ACHN (cell line): ENCODE results near the gene UFSP1.
"Not testable (repeated sequence)": the region's sequence is repeated elsewhere in the genome, so short reads cannot be mapped to it uniquely, and the experiment has no call there.

Experiments
- DNase-seq: peaks from one replicate; pipeline ENCODE4 v3.0.0-alpha.2; 2015
- in situ Hi-C: cut with HindIII; loops from 2 replicates; pipeline ENCODE4 v1.10.0; 2017; ENCODE audit warnings: low sequenced_read_pairs, low pct_ligation_motif_present, low pct_unique_long_range_greater_than_20kb

The UFSP1 gene

DNA sequence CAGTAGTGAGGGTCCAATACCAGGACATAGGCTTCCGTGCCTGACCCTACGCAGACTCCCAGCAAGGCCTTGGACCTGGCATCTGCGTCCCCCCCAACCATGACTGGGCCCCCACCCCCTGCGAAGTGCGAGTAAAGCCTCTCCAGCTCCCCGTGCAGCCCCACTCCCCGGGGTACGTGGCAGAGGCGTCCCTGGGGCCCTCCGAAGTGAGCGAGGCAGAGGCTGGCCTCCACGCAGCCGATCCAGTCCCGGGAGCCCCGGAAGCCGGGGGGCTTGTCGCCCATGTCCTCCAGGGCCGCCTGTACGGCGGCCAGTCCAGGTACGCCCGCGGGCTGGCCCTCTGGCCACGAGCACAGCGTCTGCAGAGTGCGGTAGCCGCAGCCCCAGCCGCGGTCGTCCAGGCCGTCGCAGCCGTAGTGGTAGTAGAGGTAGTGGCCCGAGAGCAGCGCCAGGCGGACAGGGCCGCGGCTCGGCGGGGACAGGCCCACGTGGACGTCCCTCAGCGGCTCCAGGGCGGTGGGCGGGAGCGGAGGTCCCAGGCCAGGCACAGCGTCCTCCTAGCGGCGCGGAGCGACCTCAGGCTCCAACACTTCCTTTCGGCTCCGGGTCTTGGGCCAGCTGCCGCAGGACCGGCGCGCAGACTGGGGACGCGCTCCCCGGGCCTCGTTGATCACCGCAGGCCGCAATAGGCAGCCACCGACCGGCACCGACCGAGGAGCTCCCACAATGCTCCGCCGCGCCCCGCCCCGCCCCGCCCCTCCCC, at the start of gene UFSP1:
UFSP1 (minus strand) TSS at position 728 of the 763 bp plus-strand sequence; CDS start at position 284, 444 bp downstream.
- in situ Hi-C loops: loop anchor here (10.0 kb wide), 1 partner anchor 166 kb away; no protein-coding TSS in a partner anchor
- no peak for DNase-seq

DNA sequence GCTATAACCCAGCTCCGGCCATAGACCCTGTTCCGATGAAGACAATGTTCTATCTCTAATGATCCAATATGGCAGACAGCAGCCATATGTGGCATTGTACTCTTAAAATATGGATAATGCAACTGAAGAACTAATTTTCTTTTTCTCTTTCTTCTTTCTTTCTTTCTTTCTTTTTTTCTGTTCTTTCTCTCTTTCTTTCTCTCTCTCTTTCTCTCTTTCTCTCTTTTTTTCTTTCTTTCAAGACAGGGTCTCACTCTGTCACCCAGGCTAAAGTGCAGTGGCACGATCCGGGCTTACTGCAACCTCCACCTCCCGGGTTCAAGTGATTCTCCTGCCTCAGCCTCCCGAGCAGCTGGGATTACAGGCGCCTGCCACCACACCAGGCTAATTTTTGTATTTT, 46.7 kb upstream of the UFSP1 start:
- in situ Hi-C loops, DNase-seq: not testable (repeated sequence)

DNA sequence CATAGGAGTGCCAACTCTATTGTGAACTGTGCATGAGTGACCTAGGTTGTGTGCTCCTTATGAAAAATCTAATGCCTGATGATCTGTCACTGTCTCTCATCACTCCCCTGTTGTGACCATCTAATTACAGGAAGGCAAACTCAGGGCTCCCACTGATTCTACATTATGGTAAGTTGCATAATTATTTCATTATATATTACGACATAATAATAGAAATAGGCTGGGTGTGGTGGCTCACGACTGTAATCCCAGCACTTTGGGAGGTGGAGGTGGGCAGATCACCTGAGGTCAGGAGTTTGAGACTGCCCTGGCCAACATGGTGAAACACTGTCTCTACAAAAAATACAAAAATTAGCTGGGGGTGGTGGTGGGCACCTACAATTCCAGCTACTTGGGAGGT, 45.9 kb upstream of the UFSP1 start:
- DNase-seq: not testable (repeated sequence)

DNA sequence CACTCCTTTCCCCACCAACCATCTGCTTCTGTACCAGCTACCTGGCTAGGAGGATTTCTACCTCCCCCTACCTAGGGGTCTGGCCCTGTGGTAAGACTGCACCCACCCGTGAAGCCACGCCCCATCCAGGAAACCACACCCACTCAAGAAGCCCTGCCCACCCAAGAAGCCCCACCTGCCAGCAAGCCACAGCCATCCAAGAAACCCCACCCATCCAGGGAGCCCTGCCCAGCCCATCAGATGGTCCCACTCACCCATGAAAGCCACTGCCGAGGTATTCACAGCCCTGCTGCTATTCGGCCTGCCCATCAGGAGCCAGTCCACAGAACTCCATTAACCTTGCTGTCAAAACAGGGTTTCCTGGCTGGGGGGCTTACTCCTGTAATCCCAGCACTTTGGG, 44.2 kb upstream of the UFSP1 start:
- in situ Hi-C loops: no loop called here
- no peak for DNase-seq

More for the DNA sequence above, 45.9 kb upstream of the UFSP1 start:
- in situ Hi-C loops: not testable (repeated sequence)

DNA sequence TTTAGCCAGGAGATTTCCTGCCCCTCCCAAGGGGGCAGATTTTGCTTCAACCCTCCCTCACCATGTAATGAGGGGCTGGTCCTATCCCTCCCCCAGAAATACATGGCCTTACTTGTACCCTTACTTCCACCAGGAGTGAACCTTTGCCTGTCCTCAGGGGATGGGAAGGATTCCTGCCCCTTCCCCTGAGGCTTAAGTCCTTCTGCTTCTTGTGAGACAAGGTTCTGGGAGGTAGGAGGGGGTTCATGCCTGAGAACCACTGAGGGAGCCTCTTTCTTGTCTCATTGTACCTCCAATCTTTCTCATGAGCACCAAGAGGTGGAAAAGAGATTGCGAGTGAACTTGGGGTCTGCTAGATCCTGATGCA, 40.3 kb upstream of the UFSP1 start:
- DNase-seq: no peak
- in situ Hi-C loops: no loop called here

DNA sequence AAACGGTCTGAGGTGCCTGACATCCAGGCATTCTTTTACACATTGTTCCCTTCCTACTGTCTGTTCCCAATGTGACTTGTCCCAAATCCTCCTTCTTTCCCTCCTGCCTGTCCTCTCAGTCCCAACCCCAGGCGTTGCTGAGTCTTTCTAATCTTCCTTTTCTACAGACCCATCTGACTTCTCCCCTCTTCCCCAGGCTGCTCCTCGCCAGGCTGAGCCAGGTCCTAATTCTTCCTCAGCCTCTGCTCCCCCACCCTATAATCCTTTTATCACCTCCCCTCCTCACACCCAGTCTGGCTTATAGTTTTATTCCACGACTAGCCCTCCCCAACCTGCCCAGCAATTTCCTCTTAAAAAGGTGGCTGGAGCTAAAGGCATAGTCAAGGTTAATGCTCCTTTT, 34.1 kb upstream of the UFSP1 start:
- in situ Hi-C loops: not testable (repeated sequence)

DNA sequence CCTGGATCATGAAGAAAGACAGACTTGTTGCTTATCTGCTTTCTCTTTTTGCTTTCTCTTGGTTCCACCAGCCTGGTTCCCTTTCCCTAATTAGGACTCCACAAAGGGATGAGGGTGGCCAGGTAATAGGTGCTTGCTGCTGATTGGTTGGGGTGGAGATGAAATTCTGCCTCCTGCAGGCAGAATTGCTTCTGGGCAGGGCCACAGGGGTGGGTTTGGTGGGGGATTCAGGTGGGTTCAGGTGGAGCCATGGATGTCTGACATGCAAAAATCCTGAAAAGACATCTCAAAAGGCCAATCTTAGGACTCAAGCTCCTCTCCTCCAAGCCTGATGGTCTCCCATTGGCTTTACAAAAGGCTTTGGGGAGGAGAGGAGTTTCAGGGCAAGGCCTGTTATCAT, 31.5 kb upstream of the UFSP1 start:
- in situ Hi-C loops: no loop called here
- no peak for DNase-seq

More for the DNA sequence above, 34.1 kb upstream of the UFSP1 start:
- DNase-seq: not testable (repeated sequence)

DNA sequence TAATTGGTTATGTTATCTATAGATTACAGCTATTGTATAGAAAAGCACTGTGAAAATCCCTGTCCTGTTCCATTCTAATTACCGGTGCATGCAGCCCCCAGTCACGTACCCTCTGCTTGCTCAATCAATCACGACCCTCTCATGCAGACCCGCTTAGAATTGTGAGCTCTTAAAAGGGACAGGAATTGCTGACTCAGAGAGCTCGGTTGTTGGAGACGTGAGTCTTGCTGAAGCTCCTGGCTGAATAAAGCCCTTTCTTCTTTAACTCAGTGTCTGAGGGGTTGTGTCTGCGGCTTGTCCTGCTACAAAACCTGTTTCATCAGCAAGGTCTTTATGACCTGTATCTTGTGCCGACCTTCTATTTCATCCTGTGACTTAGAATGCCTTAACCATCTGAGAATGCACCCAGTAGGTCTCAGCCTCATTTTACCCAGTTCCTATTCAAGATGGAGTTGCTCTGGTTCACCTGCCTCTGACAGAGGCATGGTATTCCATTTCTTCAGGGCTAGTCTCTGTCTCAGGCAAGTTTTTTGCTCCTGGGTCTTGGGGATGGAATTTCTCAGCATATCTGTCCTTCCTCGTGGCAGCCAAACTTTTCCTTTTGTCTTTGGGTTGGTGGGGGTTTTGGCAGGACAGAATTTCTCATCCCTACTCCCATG, 30.4 kb upstream of the UFSP1 start:
- DNase-seq, in situ Hi-C loops: not testable (repeated sequence)

DNA sequence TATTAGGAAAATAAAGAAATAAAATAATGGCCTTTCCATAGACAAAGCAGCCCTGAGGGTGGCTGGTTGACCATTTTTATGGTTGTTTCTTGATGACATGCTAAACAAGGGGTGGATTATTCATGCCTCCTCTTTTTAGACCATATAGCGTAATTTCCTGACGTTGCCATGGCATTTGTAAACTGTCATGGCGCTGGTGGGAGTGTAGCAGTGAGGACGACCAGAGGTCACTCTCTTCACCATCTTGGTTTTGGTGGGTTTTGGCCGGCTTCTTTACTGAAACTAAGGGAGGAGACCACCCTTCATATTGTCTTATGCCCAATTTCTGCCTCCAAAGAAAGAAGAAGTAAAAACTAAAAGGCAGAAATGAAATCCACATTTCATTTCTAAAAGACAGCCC, 29.8 kb upstream of the UFSP1 start:
- in situ Hi-C loops, DNase-seq: not testable (repeated sequence)

DNA sequence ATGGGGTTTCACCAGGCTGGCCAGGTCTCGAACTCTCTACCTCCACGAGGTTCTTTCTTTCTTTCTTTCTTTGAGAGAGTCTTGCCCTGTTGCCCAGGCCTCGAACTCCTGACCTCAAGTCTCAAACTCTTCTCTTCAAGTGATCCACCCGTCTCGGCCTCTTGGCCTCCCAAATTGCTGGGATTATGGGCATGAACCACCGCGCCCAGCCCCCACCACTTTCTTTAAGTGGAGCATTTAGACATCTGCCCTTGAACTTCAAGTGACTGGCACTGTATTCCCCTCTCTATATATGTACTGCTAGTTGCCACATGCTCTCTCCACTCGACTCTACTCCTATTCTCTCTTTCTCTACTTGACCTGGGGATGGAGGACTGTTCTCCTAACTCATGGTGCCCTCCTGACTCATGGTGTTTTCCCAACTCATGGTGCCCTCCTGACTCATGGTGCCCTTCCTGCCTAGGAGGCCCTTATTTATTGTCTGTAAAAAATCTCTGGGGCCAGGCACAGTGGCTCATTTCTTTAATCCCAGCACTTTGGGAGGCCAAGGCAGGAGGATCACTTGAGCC, 25.4 kb upstream of the UFSP1 start:
- in situ Hi-C loops: no loop called here
- DNase-seq: no peak

DNA sequence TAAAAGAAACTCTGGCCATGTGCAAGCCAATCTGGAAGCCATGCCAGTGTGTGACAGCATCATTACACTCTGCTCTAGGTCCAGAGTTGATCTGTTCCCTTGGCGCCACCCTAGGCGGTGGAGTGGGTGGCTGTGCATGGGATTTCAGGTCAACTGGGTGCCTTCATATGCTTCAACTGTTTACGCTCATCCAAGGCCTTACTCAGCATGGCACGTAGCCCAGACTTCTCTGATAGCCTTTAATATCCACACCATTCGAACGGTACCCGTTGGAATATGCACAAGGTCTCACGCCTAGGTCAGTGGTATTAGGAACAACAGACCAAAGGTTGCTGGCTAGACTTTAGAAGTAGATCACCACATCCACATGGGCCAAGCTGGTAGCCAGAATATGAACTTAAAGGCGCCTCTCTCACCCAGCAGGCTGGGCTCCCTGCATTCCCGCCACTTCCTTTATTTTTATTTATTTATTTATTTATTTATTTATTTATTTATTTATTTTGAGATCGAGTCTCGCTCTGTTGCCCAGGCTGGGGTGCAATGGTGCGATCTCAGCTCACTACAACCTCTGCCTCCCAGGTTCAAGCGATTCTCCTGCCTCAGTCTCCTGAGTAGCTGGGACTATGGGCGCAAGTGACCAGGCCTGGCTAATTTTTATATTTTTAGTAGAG, 24.8 kb upstream of the UFSP1 start:
- in situ Hi-C loops: no loop called here

DNA sequence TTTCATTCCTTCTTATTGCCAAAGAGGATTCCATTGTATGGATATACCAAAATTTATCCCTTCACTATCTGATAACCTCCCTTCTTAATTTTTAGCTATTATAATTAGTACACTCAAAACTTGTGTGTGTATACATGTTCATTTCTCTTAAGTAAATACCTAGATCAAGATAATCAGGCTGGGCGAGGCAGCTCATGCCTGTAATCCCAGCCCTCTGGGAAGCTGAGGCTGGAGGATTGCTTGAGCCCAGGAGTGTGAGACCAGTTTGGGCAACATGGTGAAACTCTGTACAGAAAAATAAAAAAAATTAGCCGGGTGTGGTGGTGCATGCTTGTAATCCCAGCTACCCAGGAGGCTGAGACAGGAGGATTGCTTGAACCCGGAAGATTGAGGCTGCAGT, 22.0 kb upstream of the UFSP1 start:
- in situ Hi-C loops: no loop called here

More for the DNA sequence above, 24.8 kb upstream of the UFSP1 start:
- DNase-seq: no peak

DNA sequence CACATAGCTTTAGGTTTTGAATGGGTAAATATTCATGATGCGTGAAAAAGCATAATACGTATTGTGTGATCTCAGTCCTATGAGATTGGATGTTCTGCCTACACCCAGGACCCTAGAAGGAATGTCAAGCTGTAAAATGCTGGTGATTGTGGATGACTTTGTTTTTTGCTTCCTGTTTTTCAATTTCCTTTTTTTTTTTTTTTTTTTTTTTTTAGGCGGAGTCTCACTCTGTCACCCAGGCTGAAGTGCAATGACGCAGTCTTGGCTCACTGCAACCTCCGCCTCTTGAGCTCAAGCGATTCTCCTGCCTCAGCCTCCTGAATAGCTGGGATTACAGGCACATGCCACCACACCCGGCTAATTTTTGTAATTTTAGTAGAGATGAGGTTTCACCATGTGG, 20.9 kb upstream of the UFSP1 start:
- DNase-seq, in situ Hi-C loops: not testable (repeated sequence)

More for the DNA sequence above, 22.0 kb upstream of the UFSP1 start:
- DNase-seq: no peak

DNA sequence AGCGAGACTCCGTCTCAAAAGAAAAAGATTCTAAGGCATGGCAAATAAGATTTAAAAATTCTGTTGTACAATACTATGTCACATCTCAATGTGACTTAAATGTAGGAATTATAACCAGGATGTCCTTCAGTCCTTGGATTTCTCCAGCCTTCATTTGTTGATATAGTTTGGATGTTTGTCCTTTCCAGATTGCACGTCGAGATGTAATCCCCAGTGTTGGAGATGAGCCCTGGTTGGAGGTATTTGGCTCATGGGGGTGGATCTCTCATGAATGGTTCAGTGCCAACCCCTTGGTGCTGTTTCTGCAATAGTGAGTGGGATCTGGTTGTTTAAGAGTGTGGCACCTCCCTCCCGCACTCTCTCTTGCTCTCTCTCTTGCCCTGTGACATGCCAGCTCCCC, 19.0 kb upstream of the UFSP1 start:
- in situ Hi-C loops: no loop called here
- no peak for DNase-seq

DNA sequence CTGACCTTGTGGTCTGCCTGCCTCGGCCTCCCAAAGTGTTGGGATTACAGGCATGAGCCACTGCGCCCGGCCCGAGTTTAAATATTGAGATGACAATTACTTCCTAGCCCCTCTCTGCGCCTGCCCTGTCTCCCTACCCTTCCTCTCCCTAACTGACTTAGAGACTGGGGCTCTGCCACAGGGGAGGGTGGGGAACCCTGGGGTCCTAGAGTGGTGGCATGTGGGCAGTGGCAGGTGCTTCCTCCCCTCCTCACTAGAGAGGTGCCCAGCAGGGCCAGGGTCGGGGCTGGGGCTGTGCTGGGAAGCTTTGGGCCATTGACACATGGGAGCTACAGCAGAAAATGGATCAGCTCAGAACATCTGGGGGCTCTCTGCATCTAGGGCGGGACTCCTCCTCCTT, 13.1 kb upstream of the UFSP1 start:
- in situ Hi-C loops: no loop called here
- no peak for DNase-seq

DNA sequence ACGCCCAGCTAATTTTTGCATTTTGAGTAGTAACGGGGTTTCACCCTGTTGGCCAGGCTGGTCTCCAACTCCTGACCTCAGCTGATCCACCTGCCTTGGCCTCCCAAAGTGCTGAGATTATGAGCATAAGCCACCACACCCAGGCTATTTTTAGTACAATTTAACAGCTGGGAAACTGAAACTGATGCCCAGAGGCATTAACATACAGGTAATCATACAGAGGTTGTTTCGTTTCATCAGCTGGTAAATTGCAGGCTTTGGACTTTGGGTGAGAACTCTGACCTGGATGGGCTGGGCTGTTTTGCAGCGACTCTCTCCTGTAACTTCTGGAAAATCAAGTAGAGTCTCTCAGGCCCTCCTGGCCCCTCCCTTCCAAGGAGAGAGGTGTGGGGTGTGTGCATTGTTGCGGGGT, 12.4 kb upstream of the UFSP1 start:
- in situ Hi-C loops: no loop called here
- no peak for DNase-seq

DNA sequence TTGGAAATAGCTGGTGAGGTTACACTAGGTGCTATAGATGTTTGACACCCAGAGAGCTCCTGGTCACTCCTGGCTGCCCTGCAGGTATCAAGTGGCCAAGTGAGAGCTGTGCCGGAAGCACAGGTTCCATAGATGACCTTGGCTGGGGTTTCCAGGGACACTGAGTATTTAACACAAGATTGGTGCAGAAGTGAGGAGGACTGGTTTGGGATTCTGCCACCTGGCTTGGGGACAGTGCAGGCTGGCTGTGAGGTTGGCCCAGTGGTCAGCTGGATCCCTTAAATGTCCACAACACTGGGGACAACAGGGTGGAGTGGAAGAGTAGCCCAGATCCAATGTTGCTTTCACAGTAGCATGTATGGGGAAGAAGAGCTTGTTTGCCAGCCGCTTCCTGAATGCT, 11.5 kb upstream of the UFSP1 start:
- in situ Hi-C loops: no loop called here
- no peak for DNase-seq

DNA sequence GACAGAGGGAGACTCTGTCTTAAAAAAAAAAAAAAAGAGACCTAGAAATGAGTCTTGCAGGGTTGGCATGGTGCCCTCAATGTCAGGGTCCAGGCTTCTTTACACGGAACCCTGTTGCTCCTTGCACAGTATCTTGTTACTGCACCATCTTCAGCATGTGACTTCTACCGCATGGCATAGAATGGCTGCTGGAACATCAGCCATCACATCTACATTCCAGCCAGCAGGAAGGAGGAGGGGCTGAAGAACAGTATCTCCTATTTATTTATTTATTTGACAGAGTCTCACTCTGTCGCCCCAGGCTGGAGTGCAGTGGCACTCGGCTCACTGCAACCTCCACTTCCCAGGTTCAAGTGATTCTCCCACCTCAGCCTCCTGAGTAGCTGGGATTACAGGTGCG, 9.9 kb upstream of the UFSP1 start:
- in situ Hi-C loops: no loop called here

DNA sequence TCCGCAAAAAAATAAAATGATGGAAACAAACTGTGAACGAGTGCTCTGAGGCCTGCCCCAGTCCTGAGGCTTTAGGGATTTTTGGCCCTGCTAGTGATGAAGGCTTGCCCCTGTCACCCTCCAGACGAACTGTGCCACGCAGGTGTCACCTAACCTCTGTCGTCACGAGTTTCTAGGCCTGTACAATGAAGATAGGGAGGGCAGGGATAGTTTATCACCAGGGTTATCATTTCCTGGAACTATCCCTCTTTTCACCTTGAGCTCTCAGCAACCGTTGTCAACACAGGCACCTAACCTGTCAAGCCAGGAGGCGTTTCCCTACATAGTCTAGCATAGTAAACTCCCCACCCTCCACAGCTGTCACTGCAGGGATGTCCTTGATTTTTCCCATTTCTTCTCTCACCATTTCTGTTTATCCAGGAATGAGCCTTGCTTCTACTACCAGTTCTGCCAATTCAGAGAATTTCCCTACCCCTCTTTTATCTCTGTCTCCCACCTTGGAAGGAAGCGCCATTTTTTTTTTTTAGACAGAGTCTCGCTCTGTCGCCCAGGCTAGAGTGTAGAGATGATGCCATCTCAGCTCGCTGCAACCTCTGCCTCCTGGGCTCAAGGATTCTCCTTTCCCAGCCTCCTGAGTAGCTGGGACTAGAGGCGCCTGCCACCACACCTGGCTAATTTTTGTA, 8.4 kb upstream of the UFSP1 start:
- no peak for DNase-seq
- in situ Hi-C loops: no loop called here

More for the DNA sequence above, 9.9 kb upstream of the UFSP1 start:
- DNase-seq: no peak
